Erythroblast (primary cell): ENCODE data around the gene PTPRU.

Source experiments
- GATA1 ChIP-seq: IDR thresholded peaks from 2 replicates; pipeline ENCODE4 v1.6.1; 2011; ENCODE audit warnings: low read depth, mild to moderate bottlenecking, control low read depth, low read length, moderate library complexity
- POLR2A ChIP-seq: IDR thresholded peaks from 2 replicates; pipeline ENCODE4 v1.6.1; 2011; ENCODE audit warnings: mild to moderate bottlenecking, low read length

DNA sequence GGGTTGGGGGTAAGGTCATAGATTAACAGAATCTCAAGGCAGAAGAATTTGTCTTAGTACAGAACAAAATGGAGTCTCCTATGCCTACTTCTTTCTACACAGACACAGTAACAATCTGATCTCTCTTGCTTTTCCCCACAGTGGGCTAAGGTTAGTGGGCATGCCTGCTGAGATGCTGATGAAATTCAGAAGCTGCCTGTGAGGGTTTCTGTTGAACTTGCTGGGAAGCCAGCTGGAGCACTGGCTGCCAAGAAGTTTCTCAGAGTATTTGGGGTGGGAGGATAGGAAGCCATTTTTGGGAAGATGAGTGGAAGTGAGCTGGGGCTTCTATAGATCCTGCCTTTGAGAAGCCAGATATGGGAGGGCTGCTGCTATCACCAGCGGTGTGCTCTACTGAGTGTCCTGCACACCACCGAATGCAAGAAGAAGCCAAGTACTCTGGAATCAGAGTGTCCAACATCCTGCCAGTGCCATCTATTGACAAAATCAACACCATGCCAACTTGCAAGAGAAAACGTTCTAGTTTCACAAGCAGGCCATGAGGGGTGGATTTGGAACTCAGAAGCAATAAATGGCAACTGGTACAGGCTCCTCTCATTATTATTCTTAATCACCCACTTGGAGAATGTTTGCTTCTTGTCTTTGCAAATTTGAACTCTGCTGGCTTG, 102.7 kb downstream of the PTPRU start:
- TF ChIP-seq POLR2A (no peak), GATA1 (no peak)
